Measurements from ENCODE around the gene SYNE2. TPM values are rescaled to one million over a fixed set of nuclear protein-coding genes. Genes with fewer than 3 reads are reported as not detected.
A peak's percentile ranks its signal among the peaks of the same experiment; 100 is the strongest.

Gene SYNE2
- polyA plus RNA-seq, 2 donors, result 48.5 to 76.2 TPM

DNA sequence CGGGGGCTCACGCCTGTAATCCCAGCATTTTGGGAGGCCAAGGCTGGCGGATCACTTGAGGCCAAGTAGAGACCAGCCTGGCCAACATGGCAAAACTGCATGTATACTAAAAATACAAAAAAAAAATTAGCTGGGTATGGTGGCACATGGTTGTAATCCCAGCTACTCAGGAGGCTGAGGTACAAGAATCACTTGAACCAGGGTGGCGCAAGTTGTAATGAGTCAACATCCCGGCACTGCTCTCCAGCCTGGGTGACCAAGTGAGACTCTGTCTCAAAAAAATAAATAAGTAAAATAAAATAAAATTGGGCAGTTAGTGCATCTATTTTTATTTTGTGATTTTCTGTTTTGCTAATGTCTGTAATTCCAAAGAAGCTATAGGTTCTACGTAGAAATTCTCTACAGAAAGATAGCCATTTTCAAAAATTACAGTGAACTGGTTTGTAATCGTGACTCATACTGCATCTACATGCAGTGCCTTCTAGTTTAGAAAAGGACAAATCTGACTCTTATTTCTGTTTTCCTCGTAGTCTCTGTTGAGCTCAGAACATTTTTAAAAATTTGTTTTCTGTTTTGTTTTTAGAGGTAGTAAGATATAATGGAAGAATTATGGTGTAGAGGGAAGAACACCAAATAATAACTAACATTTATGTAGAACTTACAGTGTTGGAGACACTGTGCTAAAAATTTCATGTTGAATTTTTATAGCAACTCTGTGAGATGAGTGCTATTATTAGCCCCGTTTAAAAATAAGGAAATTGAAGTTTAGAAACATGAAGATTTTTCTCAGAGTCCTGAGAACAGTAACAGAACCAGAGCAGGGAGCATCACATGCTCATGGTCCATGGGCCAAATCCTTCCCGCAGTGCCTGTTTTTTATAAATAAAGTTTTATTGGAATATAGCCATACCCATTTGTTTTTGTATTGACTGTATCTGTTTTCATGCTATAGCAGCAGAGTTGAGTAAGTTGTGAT lies 201.2 kb downstream of the SYNE2 start:
- H3K9me3 ChIP-seq (ENCODE audit: control insufficient read depth in 2 of 2, insufficient read depth in 1 of 2, low read depth in 1 of 2, low read length in 1 of 2), result no peaks in the 10 kb centered on the region
- H3K4me3 ChIP-seq (ENCODE audit: low read depth in 1 of 2, low read length in 2 of 2), result no peak overlapping the region
- 78 to 82% methylated on average over 10 of the region's 10 CpGs for WGBS, 2 donors
- H3K27ac ChIP-seq (ENCODE audit: low read depth in 2 of 2, low read length in 1 of 2), result no peak overlapping the region
- H3K27me3 ChIP-seq (ENCODE audit: control insufficient read depth in 1 of 2, insufficient read depth in 2 of 2, low read length in 2 of 2), result no peaks in the 10 kb centered on the region
- peaks cover 0 to 8% of the 10 kb centered on the region in 2 donors for H3K36me3 ChIP-seq (ENCODE audit: control insufficient read depth in 2 of 2, insufficient read depth in 2 of 2, low read length in 1 of 2)
- no peaks in the 10 kb centered on the region for H3K4me1 ChIP-seq (ENCODE audit: control insufficient read depth in 2 of 2, insufficient read depth in 2 of 2, low read length in 1 of 2)

DNA sequence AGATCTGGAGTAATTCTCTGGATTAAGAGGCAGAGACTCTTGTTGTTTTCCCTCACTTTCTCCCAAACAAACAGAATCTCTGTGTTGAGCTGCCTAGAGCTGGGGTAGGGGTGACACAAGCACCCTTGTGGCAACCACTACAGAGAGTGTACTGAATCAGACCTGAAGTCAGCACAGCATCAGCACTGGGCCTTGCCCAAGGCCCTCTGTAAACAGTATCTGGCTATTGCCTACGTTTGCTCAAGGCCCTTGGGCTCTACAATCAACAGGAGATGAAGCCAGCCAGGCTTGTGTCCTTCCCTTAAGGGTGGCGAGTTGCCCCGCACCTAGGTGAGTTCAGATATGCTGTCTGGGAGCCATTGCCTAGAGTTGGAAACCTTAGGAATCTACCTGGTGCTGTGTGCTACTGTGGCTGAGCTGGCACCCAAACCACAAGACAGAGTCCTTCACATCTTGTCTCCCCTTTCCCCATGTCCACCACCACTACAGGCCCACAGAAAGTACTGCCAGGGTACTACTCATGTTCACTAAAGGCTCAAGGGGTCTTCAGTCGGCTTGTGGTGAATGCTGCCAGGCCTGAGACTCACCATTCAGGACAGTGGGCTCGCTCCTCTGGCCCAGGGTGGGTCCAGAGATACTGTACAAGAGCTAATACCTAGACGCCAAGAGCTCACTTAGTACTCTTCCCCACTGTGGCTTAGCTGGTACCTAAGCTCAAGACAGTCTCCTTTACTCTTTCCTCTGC lies 206.8 kb downstream of the SYNE2 start:
- Histone ChIP-seq H3K4me1 (ENCODE audit: control insufficient read depth in 2 of 2, insufficient read depth in 2 of 2, low read length in 1 of 2) (peaks cover 0 to 4% of the 10 kb centered on the region in 2 donors), H3K27me3 (ENCODE audit: control insufficient read depth in 1 of 2, insufficient read depth in 2 of 2, low read length in 2 of 2) (no peaks in the 10 kb centered on the region), H3K27ac (ENCODE audit: low read depth in 2 of 2, low read length in 1 of 2) (peak overlapping the region; percentile 88 to 91), H3K4me3 (ENCODE audit: low read depth in 1 of 2, low read length in 2 of 2) (no peak overlapping the region), H3K9me3 (ENCODE audit: control insufficient read depth in 2 of 2, insufficient read depth in 1 of 2, low read depth in 1 of 2, low read length in 1 of 2) (no peaks in the 10 kb centered on the region), H3K36me3 (ENCODE audit: control insufficient read depth in 2 of 2, insufficient read depth in 2 of 2, low read length in 1 of 2) (peaks cover 5 to 6% of the 10 kb centered on the region in 2 donors)
- WGBS, 2 donors, result 85% methylated on average over 6 of the region's 6 CpGs

DNA sequence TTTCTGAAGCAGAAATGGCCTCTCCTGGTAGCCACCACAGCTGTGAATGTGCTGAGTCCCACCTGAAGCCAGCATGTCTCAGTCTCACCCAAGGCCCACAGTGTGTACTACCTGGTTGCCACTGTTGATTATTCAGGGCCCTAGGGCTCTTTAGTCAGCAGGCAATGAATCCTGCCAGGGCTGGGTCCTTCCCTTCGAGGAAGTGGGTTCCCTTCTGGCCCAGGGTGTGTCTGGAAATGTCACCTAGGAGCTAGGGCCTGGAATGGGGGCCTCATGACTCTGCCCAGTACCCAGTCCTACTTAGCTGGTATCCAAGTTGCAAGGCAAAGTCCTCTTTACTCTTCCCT lies 207.4 kb downstream of the SYNE2 start:
- H3K27ac ChIP-seq (ENCODE audit: low read depth in 2 of 2, low read length in 1 of 2), result peak overlapping the region; percentile 88 to 91

DNA sequence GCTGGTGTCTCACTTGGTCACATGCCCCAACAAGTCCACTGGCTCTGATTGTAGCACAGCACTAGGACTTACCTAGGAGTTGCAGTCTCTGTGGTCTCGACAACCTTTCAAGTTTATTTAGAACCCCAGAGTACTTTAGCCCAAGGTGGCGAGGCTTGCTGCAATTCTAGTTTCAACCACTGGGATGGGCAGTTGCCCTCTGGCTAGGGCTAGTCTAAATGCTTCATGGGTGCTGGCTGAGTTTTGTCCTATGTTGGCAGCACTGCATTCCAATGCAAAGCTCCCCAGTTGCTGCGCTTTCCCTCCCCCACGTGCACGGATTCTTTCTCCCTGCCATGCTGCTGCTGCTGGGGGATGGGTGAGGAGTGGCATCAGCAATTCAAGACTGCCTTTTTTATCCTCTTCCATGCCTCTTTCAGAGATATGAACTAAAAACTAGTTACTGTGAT lies 207.9 kb downstream of the SYNE2 start:
- Histone ChIP-seq H3K27ac (ENCODE audit: low read depth in 2 of 2, low read length in 1 of 2) (peak overlapping the region; percentile 88 to 91), H3K36me3 (ENCODE audit: control insufficient read depth in 2 of 2, insufficient read depth in 2 of 2, low read length in 1 of 2) (peaks cover 5 to 6% of the 10 kb centered on the region in 2 donors), H3K9me3 (ENCODE audit: control insufficient read depth in 2 of 2, insufficient read depth in 1 of 2, low read depth in 1 of 2, low read length in 1 of 2) (no peaks in the 10 kb centered on the region), H3K4me1 (ENCODE audit: control insufficient read depth in 2 of 2, insufficient read depth in 2 of 2, low read length in 1 of 2) (peaks cover 0 to 4% of the 10 kb centered on the region in 2 donors), H3K4me3 (ENCODE audit: low read depth in 1 of 2, low read length in 2 of 2) (no peak overlapping the region), H3K27me3 (ENCODE audit: control insufficient read depth in 1 of 2, insufficient read depth in 2 of 2, low read length in 2 of 2) (no peaks in the 10 kb centered on the region)
- 57 to 73% methylated on average over 5 of the region's 5 CpGs for WGBS, 2 donors

More for the DNA sequence above, 207.4 kb downstream of the SYNE2 start:
- Histone ChIP-seq H3K36me3 (ENCODE audit: control insufficient read depth in 2 of 2, insufficient read depth in 2 of 2, low read length in 1 of 2) (peaks cover 5 to 6% of the 10 kb centered on the region in 2 donors), H3K9me3 (ENCODE audit: control insufficient read depth in 2 of 2, insufficient read depth in 1 of 2, low read depth in 1 of 2, low read length in 1 of 2) (no peaks in the 10 kb centered on the region), H3K4me3 (ENCODE audit: low read depth in 1 of 2, low read length in 2 of 2) (no peak overlapping the region), H3K4me1 (ENCODE audit: control insufficient read depth in 2 of 2, insufficient read depth in 2 of 2, low read length in 1 of 2) (peaks cover 0 to 4% of the 10 kb centered on the region in 2 donors), H3K27me3 (ENCODE audit: control insufficient read depth in 1 of 2, insufficient read depth in 2 of 2, low read length in 2 of 2) (no peaks in the 10 kb centered on the region)
- WGBS, 2 donors, result 58 to 68% methylated on average over 1 of the region's 1 CpG

DNA sequence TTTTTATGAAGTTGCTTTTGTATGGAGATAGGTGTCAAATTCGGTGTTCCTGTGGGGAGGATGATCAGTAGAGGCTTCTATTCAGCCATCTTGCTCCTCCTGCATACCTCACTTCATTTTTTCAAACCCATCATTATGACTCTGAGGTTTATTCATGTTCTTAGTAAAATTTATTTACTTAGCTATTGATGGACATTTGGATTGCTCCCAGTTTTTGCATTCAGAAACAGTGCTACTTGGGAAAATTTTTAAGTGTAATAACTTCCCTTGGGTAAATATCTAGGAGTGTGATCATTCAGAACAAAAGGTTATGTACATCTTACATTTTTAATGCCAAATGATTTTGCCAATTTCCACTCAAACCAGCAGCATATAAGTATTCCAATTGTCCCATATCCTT lies 208.3 kb downstream of the SYNE2 start:
- peaks cover 0 to 4% of the 10 kb centered on the region in 2 donors for H3K4me1 ChIP-seq (ENCODE audit: control insufficient read depth in 2 of 2, insufficient read depth in 2 of 2, low read length in 1 of 2)
- 54 to 74% methylated on average over 1 of the region's 1 CpG for WGBS, 2 donors
- no peak overlapping the region for H3K4me3 ChIP-seq (ENCODE audit: low read depth in 1 of 2, low read length in 2 of 2)
- H3K27ac ChIP-seq (ENCODE audit: low read depth in 2 of 2, low read length in 1 of 2), result peak overlapping the region; percentile 88 to 91
- H3K9me3 ChIP-seq (ENCODE audit: control insufficient read depth in 2 of 2, insufficient read depth in 1 of 2, low read depth in 1 of 2, low read length in 1 of 2), result no peaks in the 10 kb centered on the region
- H3K36me3 ChIP-seq (ENCODE audit: control insufficient read depth in 2 of 2, insufficient read depth in 2 of 2, low read length in 1 of 2), result peaks cover 3 to 5% of the 10 kb centered on the region in 2 donors
- no peaks in the 10 kb centered on the region for H3K27me3 ChIP-seq (ENCODE audit: control insufficient read depth in 1 of 2, insufficient read depth in 2 of 2, low read length in 2 of 2)

DNA sequence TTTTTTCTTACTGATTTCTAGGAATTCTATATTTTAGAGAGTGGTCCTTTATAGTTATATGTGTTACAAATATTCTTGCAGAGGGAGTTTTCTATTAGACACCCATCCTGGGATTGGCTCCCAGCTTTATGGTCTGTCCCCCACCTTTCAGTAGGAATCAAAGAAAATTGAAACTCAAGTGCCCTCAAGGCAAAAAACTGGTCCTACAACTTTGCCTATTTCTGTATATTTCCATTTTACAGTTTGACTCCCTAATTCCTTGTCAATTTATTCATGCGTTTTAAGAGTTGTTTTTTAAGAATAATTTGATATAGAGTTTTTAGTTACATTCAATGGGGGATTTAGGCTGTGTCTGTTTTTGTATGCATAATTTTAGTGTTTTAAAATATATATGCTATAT lies 208.9 kb downstream of the SYNE2 start:
- 57 to 73% methylated on average over 1 of the region's 1 CpG for WGBS, 2 donors
- H3K27me3 ChIP-seq (ENCODE audit: control insufficient read depth in 1 of 2, insufficient read depth in 2 of 2, low read length in 2 of 2), result no peaks in the 10 kb centered on the region
- H3K4me3 ChIP-seq (ENCODE audit: low read depth in 1 of 2, low read length in 2 of 2), result no peak overlapping the region
- no peak overlapping the region for H3K27ac ChIP-seq (ENCODE audit: low read depth in 2 of 2, low read length in 1 of 2)
- peaks cover 3 to 5% of the 10 kb centered on the region in 2 donors for H3K36me3 ChIP-seq (ENCODE audit: control insufficient read depth in 2 of 2, insufficient read depth in 2 of 2, low read length in 1 of 2)
- no peaks in the 10 kb centered on the region for H3K9me3 ChIP-seq (ENCODE audit: control insufficient read depth in 2 of 2, insufficient read depth in 1 of 2, low read depth in 1 of 2, low read length in 1 of 2)
- peaks cover 0 to 4% of the 10 kb centered on the region in 2 donors for H3K4me1 ChIP-seq (ENCODE audit: control insufficient read depth in 2 of 2, insufficient read depth in 2 of 2, low read length in 1 of 2)

DNA sequence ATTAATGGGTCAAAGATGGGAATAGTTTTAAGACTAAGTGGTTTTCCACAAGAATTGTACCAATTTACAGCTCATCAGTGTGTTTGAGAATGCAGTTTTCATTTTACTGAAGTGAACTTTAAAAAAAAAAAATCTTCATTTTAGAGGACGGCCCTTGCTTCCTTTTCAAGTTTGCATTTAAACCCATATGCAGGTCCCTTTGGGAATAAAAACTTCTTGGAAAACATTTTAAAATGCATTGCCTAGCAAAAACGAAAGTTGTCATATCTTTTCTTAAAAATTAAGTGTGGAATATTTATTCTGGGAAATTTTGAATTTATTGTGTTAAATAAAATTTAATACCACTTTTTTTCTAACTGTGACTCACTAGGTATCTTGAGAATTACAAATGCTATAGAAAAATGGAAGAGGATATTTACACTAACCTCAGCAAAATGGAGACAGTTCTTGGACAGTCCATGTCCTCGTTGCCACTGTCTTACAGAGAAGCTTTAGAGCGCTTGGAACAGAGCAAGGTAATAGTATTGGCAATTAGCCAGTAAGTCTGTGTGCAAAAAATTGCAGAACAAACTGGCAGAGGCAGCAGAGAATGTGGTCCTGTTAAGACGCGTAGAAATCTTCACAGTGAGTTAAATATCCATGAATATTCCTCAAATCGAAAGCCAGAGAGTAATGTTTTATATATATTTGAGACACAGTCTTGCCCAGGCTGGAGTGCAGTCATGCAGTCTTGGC lies 209.7 kb downstream of the SYNE2 start:
- Histone ChIP-seq H3K4me1 (ENCODE audit: control insufficient read depth in 2 of 2, insufficient read depth in 2 of 2, low read length in 1 of 2) (peaks cover 0 to 4% of the 10 kb centered on the region in 2 donors), H3K4me3 (ENCODE audit: low read depth in 1 of 2, low read length in 2 of 2) (no peak overlapping the region), H3K27ac (ENCODE audit: low read depth in 2 of 2, low read length in 1 of 2) (peak overlapping the region in 1 of 2 donors; percentile 36), H3K9me3 (ENCODE audit: control insufficient read depth in 2 of 2, insufficient read depth in 1 of 2, low read depth in 1 of 2, low read length in 1 of 2) (no peaks in the 10 kb centered on the region), H3K27me3 (ENCODE audit: control insufficient read depth in 1 of 2, insufficient read depth in 2 of 2, low read length in 2 of 2) (no peaks in the 10 kb centered on the region), H3K36me3 (ENCODE audit: control insufficient read depth in 2 of 2, insufficient read depth in 2 of 2, low read length in 1 of 2) (peaks cover 3 to 5% of the 10 kb centered on the region in 2 donors)
- WGBS, 2 donors, result 51 to 64% methylated on average over 7 of the region's 7 CpGs

DNA sequence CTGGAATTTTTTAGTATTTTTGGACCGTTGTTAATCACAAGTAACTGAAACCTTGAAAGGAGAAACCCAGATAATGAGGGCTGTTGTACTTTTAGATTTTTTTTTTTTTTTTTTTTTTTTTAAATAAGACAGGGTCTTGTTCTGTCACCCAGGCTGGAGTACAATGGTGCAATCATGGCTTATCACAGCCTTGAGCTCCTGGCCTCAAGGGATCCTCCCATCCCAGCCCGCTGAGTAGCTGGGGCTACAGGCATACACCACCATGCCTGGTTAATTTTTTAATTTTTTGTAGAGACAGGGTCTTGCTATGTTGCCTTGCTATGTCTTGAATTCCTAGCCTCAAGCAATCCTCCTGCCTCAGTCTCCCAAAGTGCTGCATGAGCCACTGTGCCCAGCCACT lies 211.6 kb downstream of the SYNE2 start:
- Histone ChIP-seq H3K4me3 (ENCODE audit: low read depth in 1 of 2, low read length in 2 of 2) (no peak overlapping the region), H3K4me1 (ENCODE audit: control insufficient read depth in 2 of 2, insufficient read depth in 2 of 2, low read length in 1 of 2) (peaks cover 0 to 3% of the 10 kb centered on the region in 2 donors), H3K9me3 (ENCODE audit: control insufficient read depth in 2 of 2, insufficient read depth in 1 of 2, low read depth in 1 of 2, low read length in 1 of 2) (no peaks in the 10 kb centered on the region), H3K27ac (ENCODE audit: low read depth in 2 of 2, low read length in 1 of 2) (no peak overlapping the region), H3K27me3 (ENCODE audit: control insufficient read depth in 1 of 2, insufficient read depth in 2 of 2, low read length in 2 of 2) (no peaks in the 10 kb centered on the region), H3K36me3 (ENCODE audit: control insufficient read depth in 2 of 2, insufficient read depth in 2 of 2, low read length in 1 of 2) (peaks cover 3 to 5% of the 10 kb centered on the region in 2 donors)
- WGBS, 2 donors, result 92 to 97% methylated on average over 2 of the region's 2 CpGs
